ENCODE measurements around the gene C1QTNF7.

The C1QTNF7 gene

GRCh38 chr4:15412461-15412860 lies 15.4 kb upstream of the C1QTNF7 start:
- in situ Hi-C loops (cut with HindIII; ENCODE audit: low pct_ligation_motif_present, low pct_unique_long_range_greater_than_20kb, low sequenced_read_pairs) = no loop called here
- no peak for DNase-seq

- DNase-seq = no peak
- in situ Hi-C loops (cut with HindIII; ENCODE audit: low pct_ligation_motif_present, low pct_unique_long_range_greater_than_20kb, low sequenced_read_pairs) = no loop called here
Measured at GRCh38 chr4:15413010-15413622, 14.7 kb upstream of the C1QTNF7 start.

GRCh38 chr4:15413623-15414019 lies 14.2 kb upstream of the C1QTNF7 start:
- in situ Hi-C loops (cut with HindIII; ENCODE audit: low pct_ligation_motif_present, low pct_unique_long_range_greater_than_20kb, low sequenced_read_pairs) = no loop called here
- DNase-seq = no peak

GRCh38 chr4:15414551-15415091 lies 13.2 kb upstream of the C1QTNF7 start:
- no peak for DNase-seq
- in situ Hi-C loops (cut with HindIII; ENCODE audit: low pct_ligation_motif_present, low pct_unique_long_range_greater_than_20kb, low sequenced_read_pairs) = no loop called here

- in situ Hi-C loops (cut with HindIII; ENCODE audit: low pct_ligation_motif_present, low pct_unique_long_range_greater_than_20kb, low sequenced_read_pairs) = no loop called here
- no peak for DNase-seq
Measured at GRCh38 chr4:15416357-15417232, 11.2 kb upstream of the C1QTNF7 start.

GRCh38 chr4:15417233-15417660 lies 10.6 kb upstream of the C1QTNF7 start:
- in situ Hi-C loops (cut with HindIII; ENCODE audit: low pct_ligation_motif_present, low pct_unique_long_range_greater_than_20kb, low sequenced_read_pairs) = no loop called here
- no peak for DNase-seq

- in situ Hi-C loops (cut with HindIII; ENCODE audit: low pct_ligation_motif_present, low pct_unique_long_range_greater_than_20kb, low sequenced_read_pairs) = no loop called here
- DNase-seq = no peak
Measured at GRCh38 chr4:15418956-15419355, 8.9 kb upstream of the C1QTNF7 start.

- DNase-seq = no peak
- in situ Hi-C loops (cut with HindIII; ENCODE audit: low pct_ligation_motif_present, low pct_unique_long_range_greater_than_20kb, low sequenced_read_pairs) = no loop called here
Measured at GRCh38 chr4:15420642-15421041, 7.2 kb upstream of the C1QTNF7 start.

GRCh38 chr4:15423285-15423711 lies 4.5 kb upstream of the C1QTNF7 start:
- in situ Hi-C loops (cut with HindIII; ENCODE audit: low pct_ligation_motif_present, low pct_unique_long_range_greater_than_20kb, low sequenced_read_pairs) = no loop called here
- no peak for DNase-seq

GRCh38 chr4:15425520-15425919 lies 2.3 kb upstream of the C1QTNF7 start:
- in situ Hi-C loops (cut with HindIII; ENCODE audit: low pct_ligation_motif_present, low pct_unique_long_range_greater_than_20kb, low sequenced_read_pairs) = no loop called here
- DNase-seq = no peak

- in situ Hi-C loops (cut with HindIII; ENCODE audit: low pct_ligation_motif_present, low pct_unique_long_range_greater_than_20kb, low sequenced_read_pairs) = no loop called here
- no peak for DNase-seq
Measured at GRCh38 chr4:15427161-15427560, 672 bp upstream of the C1QTNF7 start.

- DNase-seq = no peak
- in situ Hi-C loops (cut with HindIII; ENCODE audit: low pct_ligation_motif_present, low pct_unique_long_range_greater_than_20kb, low sequenced_read_pairs) = no loop called here
Measured at GRCh38 chr4:15428611-15429010, 778 bp downstream of the C1QTNF7 start.

- no peak for DNase-seq
- in situ Hi-C loops (cut with HindIII; ENCODE audit: low pct_ligation_motif_present, low pct_unique_long_range_greater_than_20kb, low sequenced_read_pairs) = no loop called here
Measured at GRCh38 chr4:15434091-15434490, 6.3 kb downstream of the C1QTNF7 start.

GRCh38 chr4:15434676-15435075 lies 6.8 kb downstream of the C1QTNF7 start:
- DNase-seq = no peak
- in situ Hi-C loops (cut with HindIII; ENCODE audit: low pct_ligation_motif_present, low pct_unique_long_range_greater_than_20kb, low sequenced_read_pairs) = no loop called here

- no peak for DNase-seq
- in situ Hi-C loops (cut with HindIII; ENCODE audit: low pct_ligation_motif_present, low pct_unique_long_range_greater_than_20kb, low sequenced_read_pairs) = no loop called here
Measured at GRCh38 chr4:15436513-15436912, 8.7 kb downstream of the C1QTNF7 start.

GRCh38 chr4:15438939-15439524 lies 11.2 kb downstream of the C1QTNF7 start:
- no peak for DNase-seq
- in situ Hi-C loops (cut with HindIII; ENCODE audit: low pct_ligation_motif_present, low pct_unique_long_range_greater_than_20kb, low sequenced_read_pairs) = no loop called here

GRCh38 chr4:15443371-15444160 lies 15.7 kb downstream of the C1QTNF7 start:
- no peak for DNase-seq
- in situ Hi-C loops (cut with HindIII; ENCODE audit: low pct_ligation_motif_present, low pct_unique_long_range_greater_than_20kb, low sequenced_read_pairs) = no loop called here

GRCh38 chr4:15444276-15444675 lies 16.4 kb downstream of the C1QTNF7 start:
- in situ Hi-C loops (cut with HindIII; ENCODE audit: low pct_ligation_motif_present, low pct_unique_long_range_greater_than_20kb, low sequenced_read_pairs) = no loop called here
- DNase-seq = no peak
